GM12891 (cell line): ENCODE data around the gene DUSP18.

Experiments used
- PAX5 ChIP-seq: IDR thresholded peaks from 2 replicates; pipeline ENCODE4 v1.6.1; 2011; ENCODE audit warnings: low read length, moderate library complexity, mild to moderate bottlenecking; ENCODE audit not compliant: insufficient read depth, severe bottlenecking
- POLR2A ChIP-seq: IDR thresholded peaks from 2 replicates; pipeline ENCODE4 v1.6.1; 2011; ENCODE audit warnings: low read depth, low read length, control low read depth
- POLR2AphosphoS5 ChIP-seq: IDR thresholded peaks from 2 replicates; pipeline ENCODE4 v1.6.1; 2011; ENCODE audit warnings: low read depth, low read length, control low read depth
- TAF1 ChIP-seq: IDR thresholded peaks from 2 replicates; pipeline ENCODE4 v1.6.1; 2011; ENCODE audit warnings: low read depth, low read length, control low read depth

- TF ChIP-seq POLR2A = no peak
- no peak for TF ChIP-seq POLR2AphosphoS5
- no peak for TF ChIP-seq TAF1
- no peak for TF ChIP-seq PAX5
Observed at GRCh38 chr22:30640839-30641430, 26.7 kb downstream of the DUSP18 start.
